ENCODE data around the gene FGR.

FGR gene

GRCh38 chr1:27576806-27577227 lies 58.2 kb downstream of the FGR start:
- TF ChIP-seq CTCF (conservative IDR thresholded peaks at IDR 0.05; ENCODE audit: low read depth, low read length), result no peak
- DNase-seq (ENCODE audit: low read depth), result no peak
- H3K4me3 ChIP-seq (ENCODE audit: low read length), result no peak overlapping the region

- no peak for DNase-seq (ENCODE audit: low read depth)
- peak overlapping the region; percentile 19 for H3K4me3 ChIP-seq (ENCODE audit: low read length)
- peak; percentile 23 for TF ChIP-seq CTCF (conservative IDR thresholded peaks at IDR 0.05; ENCODE audit: low read depth, low read length)
These were observed 59.1 kb downstream of the FGR start for GRCh38 chr1:27575840-27576331.

GRCh38 chr1:27574871-27575831 lies 59.8 kb downstream of the FGR start:
- DNase-seq (ENCODE audit: low read depth), result no peak
- peak; percentile 40 for TF ChIP-seq CTCF (conservative IDR thresholded peaks at IDR 0.05; ENCODE audit: low read depth, low read length)
- H3K4me3 ChIP-seq (ENCODE audit: low read length), result peak overlapping the region; percentile 26

GRCh38 chr1:27574001-27574781 lies 60.8 kb downstream of the FGR start:
- no peak for DNase-seq (ENCODE audit: low read depth)
- no peak for TF ChIP-seq CTCF (conservative IDR thresholded peaks at IDR 0.05; ENCODE audit: low read depth, low read length)
- no peak overlapping the region for H3K4me3 ChIP-seq (ENCODE audit: low read length)

GRCh38 chr1:27572679-27573426 lies 62.1 kb downstream of the FGR start:
- H3K4me3 ChIP-seq (ENCODE audit: low read length), result peak overlapping the region; percentile 4

More at GRCh38 chr1:27572679-27573426, 62.1 kb downstream of the FGR start:
- no peak for TF ChIP-seq CTCF (conservative IDR thresholded peaks at IDR 0.05; ENCODE audit: low read depth, low read length)
- DNase-seq (ENCODE audit: low read depth), result no peak

Measured in retinal pigment epithelial cell (primary cell).